ENCODE measurements around the gene RERE. TPM values are rescaled to one million over a fixed set of nuclear protein-coding genes. Genes with fewer than 3 reads are reported as not detected.
"Not testable (repeated sequence)": the region's sequence is repeated elsewhere in the genome, so short reads cannot be mapped to it uniquely, and the experiment has no call there.

RERE gene
- total RNA-seq, 2 donors from 2014 or later: 48.0 to 50.5 TPM

DNA sequence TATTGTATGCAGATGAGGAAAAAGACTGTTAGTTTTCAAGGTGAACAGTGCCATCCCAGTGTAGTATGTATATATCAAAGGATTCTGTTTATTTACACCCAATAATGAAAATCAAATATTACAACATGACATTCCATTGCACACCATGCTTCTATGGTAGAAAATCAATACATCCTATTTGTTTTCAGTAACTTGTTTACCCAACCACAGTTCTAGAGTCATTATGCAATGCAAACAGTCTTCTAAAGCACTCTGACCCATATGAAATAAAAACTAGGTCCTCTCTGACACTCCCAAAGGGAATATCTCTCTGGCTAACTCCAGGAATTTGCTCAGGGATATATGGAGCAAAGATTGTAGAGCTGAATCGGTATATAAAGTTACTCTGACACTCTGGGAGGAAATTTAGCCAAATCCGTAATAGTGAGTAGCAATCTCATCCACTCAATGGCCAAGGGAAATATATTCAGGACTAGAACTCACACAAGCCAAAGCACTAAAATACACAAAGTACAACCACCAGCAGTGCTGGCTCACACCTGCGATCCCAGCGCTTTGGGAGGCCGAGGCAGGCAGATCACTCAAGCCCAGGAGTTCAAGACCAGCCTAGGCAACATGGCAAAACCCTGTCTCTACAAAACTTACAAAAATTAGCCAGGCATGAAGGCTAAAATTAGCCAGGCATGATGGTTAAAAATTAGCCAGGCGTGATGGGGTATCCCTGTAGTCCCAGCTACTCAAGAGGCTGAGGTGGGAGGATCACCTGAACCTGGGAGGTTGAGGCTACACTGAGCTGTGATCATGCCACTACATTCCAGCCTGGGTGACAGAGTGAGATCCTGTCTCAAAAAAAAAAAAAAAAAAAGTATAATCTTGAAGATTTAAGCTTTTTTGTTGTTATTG lies 75.2 kb downstream of the RERE start:
- H3K4me1 Mint-ChIP-seq: peaks cover 6% of the 10 kb centered on the region
- no peak overlapping the region for H3K4me3 Mint-ChIP-seq
- peaks cover 5% of the 10 kb centered on the region for H3K9me3 Mint-ChIP-seq
- H3K27me3 Mint-ChIP-seq: no peaks in the 10 kb centered on the region
- no peak overlapping the region for H3K27ac Mint-ChIP-seq
- ATAC-seq (replicated peaks): no peak
- peaks cover 5% of the 10 kb centered on the region for H3K36me3 Mint-ChIP-seq (ENCODE audit: low read depth)

- Mint-ChIP-seq H3K27me3 (no peaks in the 10 kb centered on the region), H3K4me3 (no peak overlapping the region), H3K36me3 (ENCODE audit: low read depth) (peaks cover 5% of the 10 kb centered on the region), H3K27ac (no peak overlapping the region), H3K4me1 (no peaks in the 10 kb centered on the region), H3K9me3 (peaks cover 5% of the 10 kb centered on the region)
- no peak for ATAC-seq (replicated peaks)
Observed at GRCh38 chr1:8740034-8740449, 77.4 kb downstream of the RERE start.

DNA sequence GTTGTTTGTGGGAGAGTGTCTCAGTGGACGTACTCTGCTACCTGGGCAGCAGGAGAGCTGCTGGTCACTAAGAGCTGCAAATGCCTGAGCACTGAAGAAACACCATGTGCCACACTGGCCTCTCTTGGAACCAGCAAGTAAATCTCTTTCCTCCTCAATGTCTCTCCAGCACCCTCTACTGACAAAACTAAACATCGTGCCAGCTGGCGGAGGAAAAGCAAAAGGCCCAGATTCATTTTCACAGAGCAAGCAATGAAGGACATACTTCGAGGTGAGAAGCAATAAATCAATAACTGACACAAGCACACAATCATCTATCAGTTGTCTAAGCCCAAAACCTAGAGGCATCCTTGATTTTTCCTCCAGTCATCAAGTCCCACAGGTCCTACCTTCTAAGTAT lies 78.1 kb downstream of the RERE start:
- Mint-ChIP-seq H3K9me3 (peaks cover 5% of the 10 kb centered on the region), H3K27ac (no peak overlapping the region), H3K4me1 (no peaks in the 10 kb centered on the region), H3K27me3 (no peaks in the 10 kb centered on the region), H3K4me3 (no peak overlapping the region), H3K36me3 (ENCODE audit: low read depth) (peaks cover 5% of the 10 kb centered on the region)
- no peak for ATAC-seq (replicated peaks)

DNA sequence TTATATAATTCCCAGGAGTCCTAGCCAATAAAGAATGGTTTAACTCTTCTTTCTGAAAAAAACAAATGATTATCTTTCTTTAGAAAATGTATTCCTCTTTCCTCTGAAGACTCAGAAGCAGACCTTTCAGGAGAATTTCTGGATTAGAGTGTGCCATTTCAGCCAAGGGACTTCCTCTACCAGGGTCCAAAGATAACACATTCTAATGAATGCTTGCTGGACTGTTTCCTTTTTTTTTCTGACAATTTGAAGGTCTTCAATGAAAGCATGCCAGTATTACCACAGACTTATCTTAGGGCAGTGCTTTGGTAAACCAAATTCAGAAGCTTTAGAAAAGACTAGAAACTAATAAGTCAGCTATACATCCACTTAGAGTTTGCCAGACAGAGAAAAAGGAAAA lies 80.5 kb downstream of the RERE start:
- H3K27me3 Mint-ChIP-seq: no peaks in the 10 kb centered on the region
- no peaks in the 10 kb centered on the region for H3K4me1 Mint-ChIP-seq
- H3K4me3 Mint-ChIP-seq: no peak overlapping the region
- H3K27ac Mint-ChIP-seq: no peak overlapping the region
- H3K9me3 Mint-ChIP-seq: peaks cover 8% of the 10 kb centered on the region
- ATAC-seq (replicated peaks): no peak
- peaks cover 5% of the 10 kb centered on the region for H3K36me3 Mint-ChIP-seq (ENCODE audit: low read depth)

DNA sequence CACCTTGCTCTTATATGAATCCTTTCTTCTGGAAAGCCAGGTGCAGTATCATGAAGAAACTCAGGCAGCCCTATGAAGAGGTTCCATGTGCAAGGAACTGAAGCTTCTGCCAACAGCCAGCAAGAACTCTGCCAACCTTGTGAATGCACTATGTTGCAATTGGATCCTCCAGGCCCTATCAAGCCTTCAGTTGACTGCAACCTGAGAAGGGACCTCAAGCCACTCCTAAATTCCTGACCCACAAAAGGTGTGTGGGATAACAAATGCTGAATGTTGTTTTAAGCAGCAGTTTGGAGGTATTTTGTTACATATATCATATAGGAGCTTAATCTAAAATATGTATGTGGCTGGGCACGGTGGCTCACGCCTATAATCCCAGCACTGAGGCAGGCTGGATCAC lies 84.0 kb downstream of the RERE start:
- H3K4me1 Mint-ChIP-seq: no peaks in the 10 kb centered on the region

DNA sequence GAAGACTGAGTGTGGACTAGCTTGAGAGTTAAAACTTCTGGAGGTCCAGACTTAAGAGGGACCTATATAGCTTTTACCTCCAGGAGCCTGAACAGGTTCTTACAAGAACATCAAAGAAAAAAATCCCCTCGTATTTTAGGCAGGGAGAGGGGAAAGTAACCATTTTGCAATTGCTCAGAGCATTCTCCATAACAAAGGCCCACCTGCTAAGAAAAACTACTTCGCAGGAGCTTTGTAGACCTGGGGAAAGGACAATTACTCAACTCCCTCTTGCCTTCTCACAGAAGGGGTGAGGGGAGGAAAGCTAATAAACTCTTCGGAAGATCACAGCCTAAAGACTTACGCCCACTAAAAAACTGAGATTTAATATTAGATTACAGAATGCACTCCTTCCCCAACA lies 86.3 kb downstream of the RERE start:
- H3K4me1 Mint-ChIP-seq: no peaks in the 10 kb centered on the region

More for the DNA sequence above, 84.0 kb downstream of the RERE start:
- H3K27me3 Mint-ChIP-seq: no peaks in the 10 kb centered on the region
- H3K27ac Mint-ChIP-seq: no peak overlapping the region
- peaks cover 3% of the 10 kb centered on the region for H3K9me3 Mint-ChIP-seq
- no peak for ATAC-seq (replicated peaks)
- H3K4me3 Mint-ChIP-seq: no peak overlapping the region
- H3K36me3 Mint-ChIP-seq (ENCODE audit: low read depth): no peaks in the 10 kb centered on the region

DNA sequence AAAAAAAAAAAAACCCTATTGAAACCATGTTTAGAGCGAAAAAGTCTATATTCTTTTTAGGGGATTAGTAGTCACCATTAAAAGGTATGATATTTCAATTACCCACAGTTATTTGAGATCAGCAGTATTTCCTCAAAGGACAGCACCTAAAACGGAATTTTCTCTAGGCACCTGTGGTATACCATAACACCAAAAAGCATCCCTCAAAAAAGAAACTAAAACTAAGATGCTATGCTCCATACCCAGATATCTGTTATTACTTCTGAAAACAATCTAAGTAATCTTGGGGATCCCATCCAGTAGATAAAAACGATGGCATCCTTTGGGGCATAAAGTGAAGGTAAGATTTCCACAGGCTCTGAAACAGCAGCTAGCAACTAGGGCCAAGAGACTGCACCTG lies 89.0 kb downstream of the RERE start:
- Mint-ChIP-seq H3K4me3 (no peak overlapping the region), H3K36me3 (ENCODE audit: low read depth) (no peaks in the 10 kb centered on the region), H3K4me1 (no peaks in the 10 kb centered on the region), H3K9me3 (peaks cover 3% of the 10 kb centered on the region), H3K27ac (no peak overlapping the region), H3K27me3 (no peaks in the 10 kb centered on the region)
- no peak for ATAC-seq (replicated peaks)

More for the DNA sequence above, 86.3 kb downstream of the RERE start:
- H3K36me3 Mint-ChIP-seq (ENCODE audit: low read depth): no peaks in the 10 kb centered on the region
- H3K9me3 Mint-ChIP-seq: peaks cover 3% of the 10 kb centered on the region
- H3K27me3 Mint-ChIP-seq: no peaks in the 10 kb centered on the region
- no peak overlapping the region for H3K4me3 Mint-ChIP-seq
- ATAC-seq (replicated peaks): no peak
- no peak overlapping the region for H3K27ac Mint-ChIP-seq

- no peak for ATAC-seq (replicated peaks)
- H3K4me3 Mint-ChIP-seq: no peak overlapping the region
- no peaks in the 10 kb centered on the region for H3K36me3 Mint-ChIP-seq (ENCODE audit: low read depth)
- no peaks in the 10 kb centered on the region for H3K4me1 Mint-ChIP-seq
- H3K27me3 Mint-ChIP-seq: no peaks in the 10 kb centered on the region
- no peak overlapping the region for H3K27ac Mint-ChIP-seq
- H3K9me3 Mint-ChIP-seq: peaks cover 3% of the 10 kb centered on the region
Observed at GRCh38 chr1:8727809-8728213, 89.6 kb downstream of the RERE start.

- not testable (repeated sequence) for H3K36me3 Mint-ChIP-seq (ENCODE audit: low read depth)
Observed at GRCh38 chr1:8727316-8727715, 90.1 kb downstream of the RERE start.

DNA sequence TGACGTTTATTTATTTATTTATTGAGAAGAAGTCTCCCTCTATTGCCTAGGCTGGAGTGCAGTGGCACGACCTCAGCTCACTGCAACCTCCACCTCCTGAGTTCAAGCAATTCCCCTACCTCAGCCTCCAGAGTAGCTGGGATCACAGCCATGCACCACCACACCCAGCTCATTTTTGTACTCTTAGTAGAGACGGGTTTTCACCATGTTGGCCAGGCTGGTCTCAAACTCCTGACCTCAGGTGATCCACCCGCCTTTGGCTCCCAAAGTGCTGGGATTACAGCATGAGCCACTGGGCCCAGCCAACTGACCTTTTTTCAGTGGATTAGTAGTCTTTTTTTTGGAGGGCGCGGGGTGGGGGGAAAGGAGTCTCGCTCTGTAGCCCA lies 90.6 kb downstream of the RERE start:
- not testable (repeated sequence) for H3K27me3 Mint-ChIP-seq; H3K4me1 Mint-ChIP-seq; H3K4me3 Mint-ChIP-seq; H3K36me3 Mint-ChIP-seq (ENCODE audit: low read depth); ATAC-seq (replicated peaks); H3K27ac Mint-ChIP-seq; H3K9me3 Mint-ChIP-seq

More at GRCh38 chr1:8727316-8727715, 90.1 kb downstream of the RERE start:
- H3K4me3 Mint-ChIP-seq; ATAC-seq (replicated peaks); H3K4me1 Mint-ChIP-seq; H3K9me3 Mint-ChIP-seq; H3K27me3 Mint-ChIP-seq; H3K27ac Mint-ChIP-seq: not testable (repeated sequence)

- Mint-ChIP-seq H3K27ac (no peak overlapping the region), H3K9me3 (no peaks in the 10 kb centered on the region), H3K4me3 (no peak overlapping the region), H3K36me3 (ENCODE audit: low read depth) (no peaks in the 10 kb centered on the region), H3K4me1 (no peaks in the 10 kb centered on the region), H3K27me3 (no peaks in the 10 kb centered on the region)
- ATAC-seq (replicated peaks): no peak
Observed at GRCh38 chr1:8723010-8723409, 94.4 kb downstream of the RERE start.

GRCh38 chr1:8722366-8722765 lies 95.1 kb downstream of the RERE start:
- H3K9me3 Mint-ChIP-seq: no peaks in the 10 kb centered on the region
- no peak overlapping the region for H3K27ac Mint-ChIP-seq
- ATAC-seq (replicated peaks): no peak
- H3K27me3 Mint-ChIP-seq: no peaks in the 10 kb centered on the region
- no peak overlapping the region for H3K4me3 Mint-ChIP-seq
- no peaks in the 10 kb centered on the region for H3K4me1 Mint-ChIP-seq
- no peaks in the 10 kb centered on the region for H3K36me3 Mint-ChIP-seq (ENCODE audit: low read depth)

DNA sequence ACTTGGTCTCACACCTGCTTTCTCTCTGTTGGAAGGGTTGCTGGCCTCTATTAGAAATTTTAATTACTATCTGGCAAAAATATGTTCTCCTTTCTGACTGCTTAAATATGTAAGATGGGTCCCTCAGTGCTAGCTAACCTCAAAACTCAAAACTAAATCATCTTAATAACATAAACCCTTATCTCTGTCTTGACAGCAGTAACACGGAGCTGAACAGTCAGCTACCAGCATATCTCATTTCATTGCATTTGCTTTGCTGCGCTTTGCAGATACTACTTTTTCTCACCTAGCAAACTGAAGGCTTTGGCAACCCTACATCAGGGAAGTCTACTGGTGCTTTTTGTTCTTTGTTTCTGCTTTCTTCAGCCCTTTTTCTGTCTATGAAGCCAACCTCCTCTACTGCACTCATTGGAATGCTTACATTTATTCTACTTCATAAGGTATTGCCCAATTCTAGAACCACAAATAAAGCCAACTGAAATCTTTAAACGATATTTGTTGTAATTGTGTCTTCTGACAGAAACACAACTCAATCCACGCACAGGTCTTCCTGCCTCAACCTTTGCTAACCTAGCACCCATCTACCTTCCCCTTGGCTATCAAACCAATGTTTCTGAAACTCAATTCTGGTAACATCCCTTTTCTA lies 95.6 kb downstream of the RERE start:
- no peak overlapping the region for H3K4me3 Mint-ChIP-seq

DNA sequence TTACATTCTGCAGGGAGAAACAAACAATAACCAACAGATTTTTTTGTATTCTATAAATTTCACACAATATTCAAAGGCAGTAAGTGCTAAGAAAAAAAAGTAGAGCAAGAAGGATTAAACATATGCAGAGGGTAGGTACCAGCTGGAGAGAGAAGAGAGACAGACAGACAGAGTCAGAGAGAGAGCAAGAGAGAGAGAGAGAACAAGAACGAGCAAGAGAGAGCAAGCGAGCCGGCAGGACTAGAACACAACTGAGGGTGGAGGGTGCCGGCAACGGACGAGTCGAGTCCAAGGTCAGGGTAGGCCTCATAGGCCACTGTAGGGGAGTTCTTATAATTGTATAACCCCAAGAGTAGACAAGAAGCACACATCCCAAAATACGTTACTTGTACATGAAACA lies 97.1 kb downstream of the RERE start:
- Mint-ChIP-seq H3K9me3 (no peaks in the 10 kb centered on the region), H3K36me3 (ENCODE audit: low read depth) (no peaks in the 10 kb centered on the region), H3K4me3 (no peak overlapping the region), H3K27ac (no peak overlapping the region), H3K4me1 (no peaks in the 10 kb centered on the region), H3K27me3 (no peaks in the 10 kb centered on the region)
- ATAC-seq (replicated peaks): no peak

More for the DNA sequence above, 95.6 kb downstream of the RERE start:
- H3K9me3 Mint-ChIP-seq: no peaks in the 10 kb centered on the region
- no peak overlapping the region for H3K27ac Mint-ChIP-seq
- H3K4me1 Mint-ChIP-seq: no peaks in the 10 kb centered on the region
- ATAC-seq (replicated peaks): no peak
- no peaks in the 10 kb centered on the region for H3K27me3 Mint-ChIP-seq
- no peaks in the 10 kb centered on the region for H3K36me3 Mint-ChIP-seq (ENCODE audit: low read depth)

DNA sequence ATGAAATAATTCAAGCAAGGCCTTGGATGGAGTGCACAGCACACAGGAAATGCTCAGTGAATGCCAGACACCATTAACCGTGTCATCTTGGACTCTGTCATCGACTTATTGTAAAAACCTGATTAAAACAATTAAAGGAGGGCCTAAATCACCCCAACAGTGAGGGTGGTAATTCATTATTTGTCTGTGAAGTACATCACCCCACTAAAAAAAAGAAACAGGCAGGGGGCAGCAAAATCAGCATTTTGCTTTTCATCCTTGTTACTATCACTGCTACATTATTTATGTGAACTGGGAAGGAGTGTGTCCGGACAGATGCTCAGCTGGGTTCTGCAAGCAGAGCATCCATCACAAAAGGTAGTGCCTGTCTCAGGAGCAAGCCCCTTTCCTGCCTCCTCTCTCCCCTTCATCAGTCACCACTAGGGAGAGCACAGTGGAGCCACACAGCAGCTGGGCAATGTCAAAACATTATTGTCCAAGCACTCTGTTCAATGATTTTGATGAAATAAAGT lies 98.5 kb downstream of the RERE start:
- H3K9me3 Mint-ChIP-seq: no peaks in the 10 kb centered on the region
- ATAC-seq (replicated peaks): no peak
- no peak overlapping the region for H3K4me3 Mint-ChIP-seq
- H3K27ac Mint-ChIP-seq: no peak overlapping the region
- H3K27me3 Mint-ChIP-seq: no peaks in the 10 kb centered on the region
- peaks cover 6% of the 10 kb centered on the region for H3K4me1 Mint-ChIP-seq
- no peaks in the 10 kb centered on the region for H3K36me3 Mint-ChIP-seq (ENCODE audit: low read depth)
